HG03378 (cell line): ENCODE data around the gene PPARD.
A peak's percentile ranks its signal among the peaks of the same experiment; 100 is the strongest.

ENCODE experiments used
- ATAC-seq: cut with Tn5 transposase; IDR thresholded peaks from one replicate; pipeline ENCODE4 v1.9.1; 2021; ENCODE audit warnings: mild to moderate bottlenecking, moderate library complexity; ENCODE audit not compliant: unreplicated experiment

Gene PPARD

GRCh38 chr6:35354361-35355135 lies 12.2 kb downstream of the PPARD start:
- no peak for ATAC-seq

GRCh38 chr6:35356391-35356790 lies 14.0 kb downstream of the PPARD start:
- no peak for ATAC-seq

- no peak for ATAC-seq
Observed at GRCh38 chr6:35357677-35358076, 15.3 kb downstream of the PPARD start.

- ATAC-seq: no peak
Observed at GRCh38 chr6:35358086-35358485, 15.7 kb downstream of the PPARD start.

GRCh38 chr6:35359346-35359743 lies 17.0 kb downstream of the PPARD start:
- no peak for ATAC-seq

- no peak for ATAC-seq
Observed at GRCh38 chr6:35359744-35360348, 17.5 kb downstream of the PPARD start.

- ATAC-seq: no peak
Observed at GRCh38 chr6:35360349-35361138, 18.2 kb downstream of the PPARD start.

- ATAC-seq: no peak
Observed at GRCh38 chr6:35362200-35362599, 19.8 kb downstream of the PPARD start.

GRCh38 chr6:35363293-35363750 lies 21.0 kb downstream of the PPARD start:
- ATAC-seq: no peak

- no peak for ATAC-seq
Observed at GRCh38 chr6:35365594-35366203, 23.3 kb downstream of the PPARD start.

- no peak for ATAC-seq
Observed at GRCh38 chr6:35366204-35366596, 23.8 kb downstream of the PPARD start.

GRCh38 chr6:35367646-35368037 lies 25.3 kb downstream of the PPARD start:
- no peak for ATAC-seq

GRCh38 chr6:35368038-35368887 lies 25.9 kb downstream of the PPARD start:
- no peak for ATAC-seq

GRCh38 chr6:35370124-35370741 lies 27.9 kb downstream of the PPARD start:
- ATAC-seq: peak; percentile 68

- peak; percentile 23 for ATAC-seq
Observed at GRCh38 chr6:35370785-35371493, 28.6 kb downstream of the PPARD start.

- no peak for ATAC-seq
Observed at GRCh38 chr6:35371494-35372262, 29.3 kb downstream of the PPARD start.

- no peak for ATAC-seq
Observed at GRCh38 chr6:35372633-35373032, 30.3 kb downstream of the PPARD start.

GRCh38 chr6:35376281-35376680 lies 33.9 kb downstream of the PPARD start:
- no peak for ATAC-seq

GRCh38 chr6:35377002-35377401 lies 34.6 kb downstream of the PPARD start:
- ATAC-seq: no peak
